Astrocyte of the cerebellum (primary cell): Measurements from ENCODE around the gene SDHA.
"Not testable (repeated sequence)": the region's sequence is repeated elsewhere in the genome, so short reads cannot be mapped to it uniquely, and the experiment has no call there.

Experiments
- DNase-seq: peaks from one replicate; pipeline ENCODE4 v3.0.0-alpha.2; 2011; ENCODE audit warnings: low read depth
- H3K4me3 ChIP-seq: 2 replicates; pipeline ENCODE4 v1.5.1; 2011; ENCODE audit warnings: mild to moderate bottlenecking, low read depth, low read length, moderate library complexity
- CTCF ChIP-seq: IDR thresholded peaks from 2 replicates; pipeline ENCODE4 v1.5.1; 2012; ENCODE audit warnings: low read length, low read depth, moderate library complexity, mild to moderate bottlenecking; ENCODE audit errors: missing control alignments
- in situ Hi-C: cut with HindIII; loops from 2 replicates; pipeline ENCODE4 v1.10.0; 2017; ENCODE audit warnings: low sequenced_read_pairs

SDHA gene

GRCh38 chr5:302416-302815 is 84.3 kb downstream of the SDHA start:
- DNase-seq, in situ Hi-C loops, H3K4me3 ChIP-seq: not testable (repeated sequence)

GRCh38 chr5:302966-303365 is 84.8 kb downstream of the SDHA start:
- H3K4me3 ChIP-seq: no peak overlapping the region
- no peak for DNase-seq
- no peak for TF ChIP-seq CTCF
- in situ Hi-C loops: no loop called here

GRCh38 chr5:303741-304140 is 85.6 kb downstream of the SDHA start:
- DNase-seq, in situ Hi-C loops: not testable (repeated sequence)

GRCh38 chr5:305050-305449 is 86.9 kb downstream of the SDHA start:
- in situ Hi-C loops: no loop called here
- H3K4me3 ChIP-seq: no peak overlapping the region
- no peak for TF ChIP-seq CTCF
- DNase-seq: no peak

More at GRCh38 chr5:303741-304140, 85.6 kb downstream of the SDHA start:
- H3K4me3 ChIP-seq: not testable (repeated sequence)

- in situ Hi-C loops: no loop called here
- DNase-seq: no peak
- no peak for TF ChIP-seq CTCF
- H3K4me3 ChIP-seq: no peak overlapping the region
These were observed 87.3 kb downstream of the SDHA start for GRCh38 chr5:305459-305858.

GRCh38 chr5:306011-306805 is 88.1 kb downstream of the SDHA start:
- in situ Hi-C loops: no loop called here
- H3K4me3 ChIP-seq: no peak overlapping the region
- DNase-seq: no peak
- TF ChIP-seq CTCF: no peak
